GM23248 (cell line): ENCODE results near the gene DNAH2.

Experiments
- EZH2 ChIP-seq: fragments of 200-600 bp; sonication (generic); IDR thresholded peaks from 2 replicates; pipeline ENCODE4 v1.6.1; 2018; ENCODE audit warnings: antibody characterized with exemption, mild to moderate bottlenecking; ENCODE audit not compliant: insufficient read depth, poor library complexity, severe bottlenecking
- EZH2phosphoT487 ChIP-seq: fragments of 200-600 bp; sonication (generic); IDR thresholded peaks from 2 replicates; pipeline ENCODE4 v1.6.1; 2018; ENCODE audit warnings: antibody characterized with exemption, moderate library complexity, mild to moderate bottlenecking, low read depth; ENCODE audit not compliant: insufficient read depth

GRCh38 chr17:7704601-7705268 is 12.8 kb upstream of the DNAH2 start, which contains the start of gene EFNB3:
- TF ChIP-seq EZH2, result peak; percentile 31
- no peak for TF ChIP-seq EZH2phosphoT487
